ENCODE measurements around the gene SNX27. TPM values are rescaled to one million over a fixed set of nuclear protein-coding genes. Genes with fewer than 3 reads are reported as not detected.

The SNX27 gene
- total RNA-seq, 2 experiments from 2014 or later, result 24.8 to 26.6 TPM

DNA sequence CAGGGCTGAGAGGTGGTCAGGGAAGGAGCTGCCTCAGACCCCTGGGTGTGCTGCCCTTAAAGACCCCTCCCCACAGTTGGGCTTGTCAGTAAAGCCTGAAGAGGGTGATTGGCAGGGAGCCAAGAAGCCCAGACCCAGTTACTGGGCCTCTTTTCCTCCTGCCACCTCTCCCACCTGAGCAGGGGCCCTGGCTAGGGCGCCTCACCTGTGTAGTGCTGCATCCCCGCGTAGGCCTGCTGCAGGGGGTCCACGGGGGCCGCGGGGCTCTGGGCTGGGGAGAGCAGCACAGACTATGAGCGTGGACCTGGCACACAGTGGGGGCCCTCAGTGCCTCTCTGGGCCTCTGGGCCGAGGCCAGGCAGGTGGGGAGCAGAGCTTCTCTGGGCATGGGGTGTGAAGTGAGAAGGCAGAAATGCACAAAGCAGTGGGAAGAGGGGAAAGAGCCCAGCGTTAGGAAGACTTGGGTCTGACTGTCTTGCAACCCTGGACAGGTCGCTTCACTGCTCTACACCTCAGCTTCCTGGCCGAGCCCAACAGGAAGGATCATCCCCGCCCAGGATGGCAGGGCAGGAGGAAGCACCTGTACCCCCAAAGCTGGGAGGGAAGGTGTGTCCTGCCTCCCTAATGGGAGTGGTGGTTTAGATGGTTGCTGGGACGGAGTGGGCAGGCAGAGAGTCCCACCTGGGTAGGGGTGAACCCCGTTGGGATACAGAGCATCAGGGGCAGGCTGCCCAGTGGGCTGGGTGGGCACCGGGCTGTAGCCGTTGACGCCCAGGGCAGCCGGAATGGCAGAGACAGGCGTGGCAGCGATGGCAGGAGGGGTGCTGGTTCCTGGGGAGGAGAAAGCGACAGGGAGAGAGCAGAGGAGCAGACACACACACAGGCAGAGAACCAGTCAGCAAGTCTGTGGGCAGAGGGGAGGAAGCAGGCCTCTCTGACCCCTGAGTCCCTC lies 94.9 kb downstream of the SNX27 start:
- DNase-seq (no peak), ATAC-seq (ENCODE audit: low read depth) (no peak)
- peaks cover 4% of the 10 kb centered on the region for H3K27me3 Mint-ChIP-seq
- H3K27ac Mint-ChIP-seq, result peak overlapping the region; percentile 38
- no peaks in the 10 kb centered on the region for H3K9me3 Mint-ChIP-seq
- peaks cover 7% of the 10 kb centered on the region for H3K4me1 Mint-ChIP-seq
- POLR2A ChIA-PET, result interaction anchor here (0.6 kb wide), 1 partner anchor 26 kb away, joined by 3 read pairs; no protein-coding TSS in a partner anchor
- no peak overlapping the region for H3K4me3 Mint-ChIP-seq
- H3K36me3 Mint-ChIP-seq, result no peaks in the 10 kb centered on the region

- no peaks in the 10 kb centered on the region for H3K9me3 Mint-ChIP-seq
- peaks cover 7% of the 10 kb centered on the region for H3K4me1 Mint-ChIP-seq
- H3K4me3 Mint-ChIP-seq, result no peak overlapping the region
- no peaks in the 10 kb centered on the region for H3K36me3 Mint-ChIP-seq
- ATAC-seq (ENCODE audit: low read depth), result no peak
- H3K27me3 Mint-ChIP-seq, result peaks cover 4% of the 10 kb centered on the region
- POLR2A ChIA-PET, result no interaction called here
- no peak overlapping the region for H3K27ac Mint-ChIP-seq
- DNase-seq, result no peak
Measured at GRCh38 chr1:151707541-151708065, 95.8 kb downstream of the SNX27 start.

DNA sequence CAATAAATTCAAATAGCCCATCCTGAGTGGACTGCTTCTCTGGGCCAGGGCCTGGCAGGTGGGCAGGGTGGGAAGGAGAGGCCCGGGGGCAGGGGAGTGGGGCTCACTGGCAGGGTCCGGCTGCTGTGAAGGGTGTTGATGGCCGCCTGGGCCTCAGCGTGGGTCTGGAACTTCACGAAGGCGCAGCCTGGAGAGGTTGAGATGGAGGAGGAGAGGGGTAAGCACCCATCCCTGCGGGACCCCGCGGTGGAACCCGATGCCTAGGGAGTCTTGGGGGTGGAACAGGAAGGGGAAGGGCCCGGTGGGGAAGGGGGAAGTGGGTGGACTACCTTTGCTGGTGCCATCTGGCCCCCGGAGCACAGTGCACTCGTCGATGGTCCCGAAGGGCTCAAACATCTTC lies 97.0 kb downstream of the SNX27 start:
- peaks cover 3% of the 10 kb centered on the region for H3K4me1 Mint-ChIP-seq
- no peak overlapping the region for H3K4me3 Mint-ChIP-seq
- peaks cover 7% of the 10 kb centered on the region for H3K27me3 Mint-ChIP-seq
- H3K27ac Mint-ChIP-seq, result no peak overlapping the region
- no peaks in the 10 kb centered on the region for H3K9me3 Mint-ChIP-seq
- POLR2A ChIA-PET, result no interaction called here
- no peaks in the 10 kb centered on the region for H3K36me3 Mint-ChIP-seq
- ATAC-seq (ENCODE audit: low read depth) (no peak), DNase-seq (no peak)

- POLR2A ChIA-PET, result interaction anchor here (0.5 kb wide), 1 partner anchor 25 kb away, joined by 3 read pairs; no protein-coding TSS in a partner anchor
- Mint-ChIP-seq H3K27ac (no peak overlapping the region), H3K4me1 (peaks cover 3% of the 10 kb centered on the region), H3K4me3 (no peak overlapping the region), H3K36me3 (no peaks in the 10 kb centered on the region), H3K9me3 (no peaks in the 10 kb centered on the region), H3K27me3 (peaks cover 14% of the 10 kb centered on the region)
- no peak for DNase-seq
- ATAC-seq (ENCODE audit: low read depth), result no peak
Measured at GRCh38 chr1:151710187-151710840, 98.5 kb downstream of the SNX27 start.

GRCh38 chr1:151711044-151711800 lies 99.4 kb downstream of the SNX27 start:
- Mint-ChIP-seq H3K36me3 (no peaks in the 10 kb centered on the region), H3K4me1 (peaks cover 3% of the 10 kb centered on the region), H3K4me3 (no peak overlapping the region), H3K27me3 (peaks cover 20% of the 10 kb centered on the region), H3K9me3 (no peaks in the 10 kb centered on the region), H3K27ac (no peak overlapping the region)
- POLR2A ChIA-PET, result interaction anchor here (0.5 kb wide), 1 partner anchor 24 kb away, joined by 3 read pairs; no protein-coding TSS in a partner anchor
- DNase-seq (no peak), ATAC-seq (ENCODE audit: low read depth) (no peak)

GRCh38 chr1:151711951-151712350 lies 100.1 kb downstream of the SNX27 start:
- POLR2A ChIA-PET, result interaction anchor here (0.6 kb wide), 1 partner anchor 407 kb away, joined by 3 read pairs; no protein-coding TSS in a partner anchor
- no peak overlapping the region for H3K4me3 Mint-ChIP-seq

DNA sequence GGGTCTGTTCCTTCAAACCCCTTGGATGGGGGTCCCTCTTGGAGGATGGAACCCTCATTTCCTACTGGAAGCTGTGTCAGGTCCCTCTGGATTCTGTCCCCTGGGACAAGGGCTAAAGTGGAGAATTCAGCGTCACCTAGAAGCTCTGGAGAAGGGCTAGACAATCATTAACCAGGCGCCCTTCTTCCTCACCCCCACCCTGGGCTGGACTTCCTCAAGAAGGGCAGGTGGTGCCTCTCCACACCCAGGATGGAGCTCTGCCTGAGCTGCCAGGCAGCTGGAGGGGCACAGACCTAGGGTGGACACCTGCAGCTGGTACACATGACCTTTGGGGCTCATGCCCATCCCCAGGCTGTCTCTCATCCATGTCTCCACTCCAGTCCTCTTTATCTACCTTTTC lies 101.2 kb downstream of the SNX27 start:
- DNase-seq, result no peak
- H3K4me3 Mint-ChIP-seq, result no peak overlapping the region
- H3K27me3 Mint-ChIP-seq, result peaks cover 35% of the 10 kb centered on the region
- H3K9me3 Mint-ChIP-seq, result no peaks in the 10 kb centered on the region
- POLR2A ChIA-PET, result no interaction called here
- no peak overlapping the region for H3K27ac Mint-ChIP-seq
- H3K4me1 Mint-ChIP-seq, result peaks cover 5% of the 10 kb centered on the region
- no peak for ATAC-seq (ENCODE audit: low read depth)
- peaks cover 3% of the 10 kb centered on the region for H3K36me3 Mint-ChIP-seq

More at GRCh38 chr1:151711951-151712350, 100.1 kb downstream of the SNX27 start:
- peaks cover 25% of the 10 kb centered on the region for H3K27me3 Mint-ChIP-seq
- H3K9me3 Mint-ChIP-seq, result no peaks in the 10 kb centered on the region
- DNase-seq (no peak), ATAC-seq (ENCODE audit: low read depth) (no peak)
- H3K4me1 Mint-ChIP-seq, result peaks cover 2% of the 10 kb centered on the region
- no peak overlapping the region for H3K27ac Mint-ChIP-seq
- H3K36me3 Mint-ChIP-seq, result peaks cover under 1% of the 10 kb centered on the region

GRCh38 chr1:151713874-151714273 lies 102.0 kb downstream of the SNX27 start:
- H3K27me3 Mint-ChIP-seq, result peaks cover 42% of the 10 kb centered on the region
- peaks cover 5% of the 10 kb centered on the region for H3K4me1 Mint-ChIP-seq
- H3K4me3 Mint-ChIP-seq, result no peak overlapping the region
- DNase-seq, result no peak
- no peak for ATAC-seq (ENCODE audit: low read depth)
- H3K27ac Mint-ChIP-seq, result no peak overlapping the region
- POLR2A ChIA-PET, result no interaction called here
- H3K9me3 Mint-ChIP-seq, result no peaks in the 10 kb centered on the region
- H3K36me3 Mint-ChIP-seq, result peaks cover 3% of the 10 kb centered on the region

DNA sequence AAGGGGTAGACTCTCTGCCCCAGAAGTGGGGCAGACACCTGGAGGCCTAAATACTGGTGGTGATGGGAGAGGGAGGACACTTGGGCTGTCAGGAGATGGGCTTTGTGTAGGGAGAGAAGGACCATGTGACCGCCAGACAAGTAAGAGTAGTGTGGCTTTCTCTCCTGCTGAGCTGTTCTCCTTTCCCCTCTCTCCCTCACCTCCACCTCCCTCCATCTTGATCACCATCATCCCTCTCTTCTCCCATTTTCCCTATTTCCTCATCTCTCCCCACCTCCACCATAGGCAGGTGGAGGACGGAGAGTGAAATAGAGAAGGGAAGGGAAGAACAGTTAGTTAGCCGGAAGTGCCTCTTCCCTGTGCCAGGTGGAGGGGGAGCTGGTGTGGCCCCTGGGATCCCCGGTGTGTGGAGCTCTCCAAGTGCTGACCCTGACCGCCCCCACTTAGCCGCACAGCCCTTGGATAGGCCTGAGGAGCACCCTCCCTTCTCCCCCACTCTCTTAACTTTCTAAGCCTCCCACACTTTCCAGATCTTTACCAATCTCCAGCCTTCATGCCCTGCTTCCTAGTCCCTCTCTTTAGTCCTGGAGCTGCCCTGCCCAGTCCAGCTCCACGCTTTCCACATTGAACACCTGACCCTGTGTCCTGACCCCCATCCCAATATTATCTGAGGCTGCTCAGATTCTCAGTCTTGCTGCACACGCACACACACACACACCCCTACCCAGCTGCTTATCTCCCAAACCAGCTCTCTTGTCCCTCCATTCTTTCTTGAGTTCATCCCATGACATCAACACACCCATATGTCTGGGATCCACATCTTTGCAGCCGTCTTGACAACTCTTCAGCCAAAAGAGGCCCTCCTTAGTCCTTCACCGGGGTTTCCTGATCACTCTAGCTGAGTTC lies 103.2 kb downstream of the SNX27 start:
- ATAC-seq (ENCODE audit: low read depth), result no peak
- no peak for DNase-seq
- Mint-ChIP-seq H3K9me3 (no peaks in the 10 kb centered on the region), H3K36me3 (peaks cover 3% of the 10 kb centered on the region), H3K27me3 (peaks cover 53% of the 10 kb centered on the region), H3K27ac (peak overlapping the region; percentile 7), H3K4me1 (peaks cover 5% of the 10 kb centered on the region), H3K4me3 (no peak overlapping the region)
- POLR2A ChIA-PET, result no interaction called here

- ATAC-seq (ENCODE audit: low read depth), result no peak
- Mint-ChIP-seq H3K9me3 (no peaks in the 10 kb centered on the region), H3K4me1 (peaks cover 11% of the 10 kb centered on the region), H3K4me3 (no peak overlapping the region), H3K27me3 (peaks cover 61% of the 10 kb centered on the region), H3K27ac (no peak overlapping the region), H3K36me3 (peaks cover 3% of the 10 kb centered on the region)
- DNase-seq, result no peak
- POLR2A ChIA-PET, result no interaction called here
Measured at GRCh38 chr1:151715726-151716404, 104.0 kb downstream of the SNX27 start.

DNA sequence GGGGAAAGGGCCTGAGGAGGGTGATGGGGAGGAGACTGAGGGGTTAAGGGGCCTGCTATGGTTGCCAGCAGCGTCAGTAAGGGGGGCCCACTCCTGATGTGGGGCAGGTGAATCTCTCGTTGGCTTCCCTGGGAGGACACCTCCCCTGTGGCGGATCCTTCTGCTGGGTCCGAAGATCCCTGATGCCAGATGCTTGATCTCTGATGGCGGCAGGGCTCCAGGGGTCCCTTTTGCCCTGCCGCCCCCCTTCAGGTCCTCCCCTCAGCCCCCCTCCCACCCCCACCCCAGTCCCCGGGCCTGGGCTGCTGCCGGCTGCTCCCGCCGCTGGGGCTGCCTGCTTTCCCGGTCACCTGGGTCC lies 104.5 kb downstream of the SNX27 start:
- no peak overlapping the region for H3K4me3 Mint-ChIP-seq
- POLR2A ChIA-PET, result no interaction called here
- DNase-seq, result no peak
- peaks cover 63% of the 10 kb centered on the region for H3K27me3 Mint-ChIP-seq
- no peak for ATAC-seq (ENCODE audit: low read depth)
- peaks cover 3% of the 10 kb centered on the region for H3K36me3 Mint-ChIP-seq
- H3K27ac Mint-ChIP-seq, result no peak overlapping the region
- H3K9me3 Mint-ChIP-seq, result no peaks in the 10 kb centered on the region
- peaks cover 12% of the 10 kb centered on the region for H3K4me1 Mint-ChIP-seq
